GM12873 (cell line): ENCODE measurements around the gene ENKD1.

Experiments used
- CTCF ChIP-seq: IDR thresholded peaks from 2 replicates; pipeline ENCODE4 v1.5.1; 2012; ENCODE audit warnings: low read depth, mild to moderate bottlenecking, moderate library complexity, low read length, control low read depth; ENCODE audit not compliant: insufficient read depth; ENCODE audit errors: missing control alignments

ENKD1 gene

GRCh38 chr16:67613808-67614207, 52.7 kb downstream of the ENKD1 start:
- peak; percentile 37 for TF ChIP-seq CTCF
